Spleen (tissue), 11 donors: ENCODE results near the gene ATP10B. TPM values are rescaled to one million over a fixed set of nuclear protein-coding genes. Genes with fewer than 3 reads are reported as not detected.

Experiments
- DNase-seq: peaks from one replicate; pipeline ENCODE4 v3.0.0-alpha.2; 2020
- H3K27ac ChIP-seq, 8 donors: fragments of 200-600 bp; sonication (generic) in 7 of 8; 1 replicate in 4 of 8; 2 replicates in 4 of 8; pipeline versions ENCODE4 v1.5.0 to v1.8.0; 2016 to 2021; ENCODE audit warnings: inconsistent platforms in 4 of 8, mild to moderate bottlenecking in 4 of 8, moderate library complexity in 1 of 8
- H3K27me3 ChIP-seq, 7 donors: fragments of 200-600 bp; sonication (generic) in 6 of 7; replicated peaks in 1 of 7; 1 replicate in 4 of 7; 2 replicates in 3 of 7; pipeline versions ENCODE4 v1.5.0 to v1.8.0; 2016 to 2021; ENCODE audit warnings: inconsistent platforms in 3 of 7, mild to moderate bottlenecking in 1 of 7
- H3K36me3 ChIP-seq, 6 donors: fragments of 200-600 bp; sonication (generic) in 5 of 6; 1 replicate in 4 of 6; 2 replicates in 2 of 6; pipeline versions ENCODE4 v1.5.0 to v1.8.0; 2016 to 2021; ENCODE audit warnings: inconsistent platforms in 2 of 6
- H3K4me1 ChIP-seq, 6 donors: fragments of 200-600 bp; sonication (generic) in 5 of 6; 1 replicate in 3 of 6; 2 replicates in 3 of 6; pipeline versions ENCODE4 v1.5.0 to v1.8.0; 2016 to 2021; ENCODE audit warnings: inconsistent platforms in 3 of 6
- H3K4me3 ChIP-seq, 8 donors: fragments of 200-600 bp; sonication (generic) in 7 of 8; 1 replicate in 4 of 8; 2 replicates in 4 of 8; pipeline versions ENCODE4 v1.5.0 to v1.8.0; 2016 to 2021; ENCODE audit warnings: inconsistent platforms in 4 of 8, mild to moderate bottlenecking in 4 of 8, moderate library complexity in 2 of 8
- H3K9me3 ChIP-seq, 8 donors: fragments of 200-600 bp; sonication (generic) in 7 of 8; 1 replicate in 4 of 8; 2 replicates in 4 of 8; pipeline versions ENCODE4 v1.5.0 to v1.8.0; 2016 to 2021; ENCODE audit warnings: inconsistent platforms in 4 of 8
- POLR2A ChIP-seq, 3 donors: fragments of 450-650 bp; IDR thresholded peaks; one replicate each; pipeline ENCODE4 v1.5.1; 2017; ENCODE audit warnings: antibody characterized with exemption in 3 of 3, mild to moderate bottlenecking in 1 of 3
- POLR2AphosphoS5 ChIP-seq, 3 donors: sonication (generic); formaldehyde crosslinking; IDR thresholded peaks; one replicate each; pipeline ENCODE4 v1.5.1; 2017; ENCODE audit warnings: antibody characterized with exemption in 3 of 3
- WGBS, 5 donors: extraction: QIAGEN DNeasy Blood & Tissue Kit in 3 of 5; methylation state at CpG; one replicate each; pipeline versions ENCODE4 v1.1.5 to v1.1.7; 2013 to 2018; 5-methylcytosine and 5-hydroxymethylcytosine counted together
- intact Hi-C: fragments of 100-400 bp; cut with DNase I; formaldehyde crosslinking; loops from one replicate; pipeline ENCODE4 v1.15.0; 2023; ENCODE audit warnings: low total_unique reads
- polyA plus RNA-seq, 3 donors: library from polyadenylated mRNA; stranded (reverse); fragments of 200-250 nt; gene quantifications; one replicate each; pipeline ENCODE4 v1.2.1, GENCODE V29; 2013
- total RNA-seq, 7 donors: library from RNA; depleted of rRNA in 3 of 7; stranded (reverse); fragments of >200 nt in 3 of 7; fragmentation: NEBNext Ultra II Directional in 4 of 7; extraction: Animal tissue kit (Norgen Biotek cat#: 25700) in 4 of 7; gene quantifications; one replicate each; pipeline versions ENCODE4 v1.1.0 to v1.2.1, GENCODE V29; 2016 to 2021
- TF ChIP-seq, protein P1 (sequence below), 11 experiments: fragments of 200-600 bp in 7 of 11; fragments of 450-650 bp in 4 of 11; sonication (generic) in 4 of 11; IDR thresholded peaks in 8 of 11; conservative IDR thresholded peaks in 3 of 11; 1 replicate in 7 of 11; 2 replicates in 4 of 11; pipeline versions ENCODE4 v1.4.0 to v1.8.0; 2016 to 2021; ENCODE audit warnings: antibody characterized with exemption in 11 of 11, inconsistent platforms in 4 of 11, mild to moderate bottlenecking in 1 of 11
- donor health status: healthy with polysubstance abuse.
- donor health status: DM: no; HTN: no; CAD: no; lungs with moderate emphysema.
- donor health status: DM: no; HTN: no; CAD: no.
- donor health status: Bipolar disorder and iron deficiency.
- donor health status: healthy.
- donor health status: DM: no; HTN: no; CAD: no.
- donor health status: DM: yes; HTN: yes; CAD: no.

Gene ATP10B
- total and polyA plus RNA-seq, 10 donors: 0.06 TPM; not detected in 9

DNA sequence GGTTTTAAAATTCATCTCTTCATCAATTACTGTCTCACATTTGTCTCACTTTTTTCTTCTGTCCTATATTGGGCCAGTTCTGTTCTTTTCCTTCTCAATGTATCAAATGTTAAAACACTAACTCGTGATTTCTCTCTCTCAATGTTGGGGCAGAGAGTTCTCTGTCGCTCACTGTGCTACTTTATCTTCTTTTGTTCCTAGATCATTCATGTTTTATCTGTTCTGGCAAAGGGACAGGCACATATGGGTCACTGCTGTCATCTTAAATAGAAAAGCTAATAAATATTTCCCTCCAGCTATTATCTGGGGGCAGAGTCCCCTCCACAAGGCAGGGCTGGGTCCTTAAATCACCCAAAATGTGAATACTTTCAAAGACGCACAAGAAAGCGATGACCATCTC, 216.3 kb downstream of the ATP10B start:
- no peak for DNase-seq
- peaks cover 0 to 13% (median 0%) of the 10 kb centered on the region in 7 donors for H3K27me3 ChIP-seq
- H3K36me3 ChIP-seq: no peaks in the 10 kb centered on the region
- no peak overlapping the region for H3K4me3 ChIP-seq
- no peak overlapping the region for H3K27ac ChIP-seq
- intact Hi-C loops: no loop called here
- peaks cover 0 to 3% (median 0%) of the 10 kb centered on the region in 8 donors for H3K9me3 ChIP-seq
- TF ChIP-seq POLR2A (IDR thresholded peaks at IDR 0.05) (no peak), POLR2AphosphoS5 (IDR thresholded peaks at IDR 0.05) (no peak)
- TF ChIP-seq, protein P1, sequence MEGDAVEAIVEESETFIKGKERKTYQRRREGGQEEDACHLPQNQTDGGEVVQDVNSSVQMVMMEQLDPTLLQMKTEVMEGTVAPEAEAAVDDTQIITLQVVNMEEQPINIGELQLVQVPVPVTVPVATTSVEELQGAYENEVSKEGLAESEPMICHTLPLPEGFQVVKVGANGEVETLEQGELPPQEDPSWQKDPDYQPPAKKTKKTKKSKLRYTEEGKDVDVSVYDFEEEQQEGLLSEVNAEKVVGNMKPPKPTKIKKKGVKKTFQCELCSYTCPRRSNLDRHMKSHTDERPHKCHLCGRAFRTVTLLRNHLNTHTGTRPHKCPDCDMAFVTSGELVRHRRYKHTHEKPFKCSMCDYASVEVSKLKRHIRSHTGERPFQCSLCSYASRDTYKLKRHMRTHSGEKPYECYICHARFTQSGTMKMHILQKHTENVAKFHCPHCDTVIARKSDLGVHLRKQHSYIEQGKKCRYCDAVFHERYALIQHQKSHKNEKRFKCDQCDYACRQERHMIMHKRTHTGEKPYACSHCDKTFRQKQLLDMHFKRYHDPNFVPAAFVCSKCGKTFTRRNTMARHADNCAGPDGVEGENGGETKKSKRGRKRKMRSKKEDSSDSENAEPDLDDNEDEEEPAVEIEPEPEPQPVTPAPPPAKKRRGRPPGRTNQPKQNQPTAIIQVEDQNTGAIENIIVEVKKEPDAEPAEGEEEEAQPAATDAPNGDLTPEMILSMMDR (IDR thresholded peaks at IDR 0.05 in 8 of 11, conservative IDR thresholded peaks at IDR 0.05 in 3 of 11): no peak
- 79 to 89% (median 82%) methylated on average over 4 of the region's 4 CpGs for WGBS, 5 donors
- H3K4me1 ChIP-seq: no peaks in the 10 kb centered on the region

DNA sequence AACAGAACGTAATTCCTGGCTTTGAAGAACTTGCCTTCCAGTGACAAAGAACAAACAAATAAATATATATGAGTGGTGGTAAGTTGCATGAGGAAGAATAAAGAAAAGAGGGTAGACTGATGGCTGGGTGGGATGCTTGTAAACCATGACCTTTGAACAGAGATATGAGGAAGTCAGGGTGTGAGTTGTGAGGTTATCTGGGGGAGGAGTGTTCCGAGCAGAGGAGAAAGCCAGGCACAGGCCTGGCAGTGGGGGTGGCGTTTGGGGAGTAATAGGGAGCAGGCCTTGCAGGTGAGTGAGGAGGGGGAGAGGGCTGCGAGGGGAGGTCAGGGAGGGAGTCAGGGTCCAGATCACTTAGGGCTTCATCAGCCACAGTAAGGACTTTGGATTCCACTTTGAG, 217.0 kb downstream of the ATP10B start:
- intact Hi-C loops: no loop called here
- H3K27me3 ChIP-seq: peaks cover 0 to 13% (median 0%) of the 10 kb centered on the region in 7 donors
- peaks cover 0 to 3% (median 0%) of the 10 kb centered on the region in 8 donors for H3K9me3 ChIP-seq
- H3K4me1 ChIP-seq: no peaks in the 10 kb centered on the region
- H3K4me3 ChIP-seq: no peak overlapping the region
- no peaks in the 10 kb centered on the region for H3K36me3 ChIP-seq
- TF ChIP-seq, protein P1 (IDR thresholded peaks at IDR 0.05 in 8 of 11, conservative IDR thresholded peaks at IDR 0.05 in 3 of 11): no peak
- TF ChIP-seq POLR2A (IDR thresholded peaks at IDR 0.05): no peak
- no peak for TF ChIP-seq POLR2AphosphoS5 (IDR thresholded peaks at IDR 0.05)
- WGBS, 5 donors: 68 to 74% (median 70%) methylated on average over 4 of the region's 4 CpGs
- no peak for DNase-seq
- H3K27ac ChIP-seq: no peak overlapping the region

- no peak overlapping the region for H3K4me3 ChIP-seq
- H3K27me3 ChIP-seq: no peaks in the 10 kb centered on the region
- intact Hi-C loops: no loop called here
- DNase-seq: no peak
- H3K27ac ChIP-seq: no peak overlapping the region
- no peaks in the 10 kb centered on the region for H3K4me1 ChIP-seq
- 53 to 75% (median 65%) methylated on average over 2 of the region's 2 CpGs for WGBS, 5 donors
- H3K9me3 ChIP-seq: peaks cover 0 to 3% (median 0%) of the 10 kb centered on the region in 8 donors
- no peaks in the 10 kb centered on the region for H3K36me3 ChIP-seq
- TF ChIP-seq POLR2AphosphoS5 (IDR thresholded peaks at IDR 0.05) (no peak), POLR2A (IDR thresholded peaks at IDR 0.05) (no peak)
- TF ChIP-seq, protein P1 (IDR thresholded peaks at IDR 0.05 in 8 of 11, conservative IDR thresholded peaks at IDR 0.05 in 3 of 11): no peak
These were observed 223.0 kb downstream of the ATP10B start for GRCh38 chr5:160629003-160629402.

DNA sequence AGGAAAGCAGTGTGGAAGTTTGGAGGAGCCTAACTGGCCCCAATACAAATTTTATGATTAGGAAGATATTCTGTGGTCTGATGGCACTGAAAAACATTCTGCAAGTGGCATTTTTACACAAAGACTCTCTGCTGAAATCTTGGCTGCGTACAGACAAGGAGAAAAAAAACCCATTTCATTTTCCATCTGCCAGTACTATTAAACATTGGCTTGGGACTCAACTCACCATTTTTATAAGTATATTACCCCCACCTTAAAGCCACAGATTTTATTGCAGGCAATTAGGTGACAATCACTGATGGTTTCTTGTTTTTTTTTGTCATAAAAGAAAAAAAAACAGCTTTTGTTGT, 223.4 kb downstream of the ATP10B start:
- DNase-seq: no peak
- Histone ChIP-seq H3K4me3 (no peak overlapping the region), H3K27ac (no peak overlapping the region), H3K4me1 (no peaks in the 10 kb centered on the region), H3K9me3 (peaks cover 0 to 3% (median 0%) of the 10 kb centered on the region in 8 donors), H3K36me3 (no peaks in the 10 kb centered on the region), H3K27me3 (no peaks in the 10 kb centered on the region)
- intact Hi-C loops: no loop called here
- WGBS, 5 donors: 83 to 94% (median 87%) methylated on average over 1 of the region's 1 CpG
- TF ChIP-seq, protein P1 (IDR thresholded peaks at IDR 0.05 in 8 of 11, conservative IDR thresholded peaks at IDR 0.05 in 3 of 11): no peak
- TF ChIP-seq POLR2A (IDR thresholded peaks at IDR 0.05): no peak
- no peak for TF ChIP-seq POLR2AphosphoS5 (IDR thresholded peaks at IDR 0.05)
